ENCODE measurements around the gene CALM3.

The CALM3 gene

DNA sequence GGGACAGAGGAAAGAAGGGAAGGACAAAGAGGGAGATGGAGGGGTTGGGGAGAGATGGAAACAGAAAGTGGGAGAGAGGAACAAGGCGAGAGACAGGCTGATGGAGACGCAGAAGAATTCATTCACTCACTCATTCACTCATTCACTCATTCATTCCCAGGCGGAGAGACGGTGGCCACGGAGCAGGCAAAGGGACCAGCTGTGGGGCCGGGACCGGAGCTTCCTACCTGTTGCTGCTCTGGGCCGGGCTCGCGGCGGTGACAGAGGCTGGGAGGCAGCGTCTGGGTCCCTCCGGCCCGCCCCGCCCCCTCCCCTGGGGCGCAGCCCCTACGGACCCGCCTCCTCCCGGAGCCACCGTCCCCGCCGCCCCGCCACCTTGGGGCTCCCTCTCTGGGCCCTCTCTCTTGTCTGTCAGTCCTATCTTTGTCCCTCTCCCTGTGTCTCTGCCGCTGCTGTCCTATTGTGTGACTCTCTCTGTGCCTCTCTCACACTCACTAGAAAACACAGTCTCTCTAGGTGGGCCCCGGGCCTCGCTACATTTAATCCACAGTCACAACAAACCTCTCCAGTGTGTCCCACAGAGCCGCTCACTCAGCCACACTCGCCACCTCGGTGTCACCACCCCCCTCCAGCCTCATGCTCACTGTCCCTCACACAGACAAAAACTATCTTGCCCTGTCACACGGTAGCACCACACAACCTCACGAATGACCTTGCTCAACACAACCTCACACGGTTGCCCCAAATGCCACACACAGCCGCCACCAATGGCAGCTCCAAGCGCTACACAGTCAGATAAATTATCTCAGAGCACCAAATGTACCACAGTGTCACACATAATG lies 35.0 kb downstream of the CALM3 start, which contains the start of gene GNG8:
TSS of gene GNG8 (minus strand) at position 283 of the 842 bp plus-strand sequence. CDS start 1,520 bp downstream, outside the sequence.
- no peak for DNase-seq (ENCODE audit: low spot score)

- no peak for DNase-seq (ENCODE audit: low spot score)
Measured at GRCh38 chr19:46637224-46637623, 36.1 kb downstream of the CALM3 start.

GRCh38 chr19:46639358-46640182 lies 38.4 kb downstream of the CALM3 start:
- no peak for DNase-seq (ENCODE audit: low spot score)

DNA sequence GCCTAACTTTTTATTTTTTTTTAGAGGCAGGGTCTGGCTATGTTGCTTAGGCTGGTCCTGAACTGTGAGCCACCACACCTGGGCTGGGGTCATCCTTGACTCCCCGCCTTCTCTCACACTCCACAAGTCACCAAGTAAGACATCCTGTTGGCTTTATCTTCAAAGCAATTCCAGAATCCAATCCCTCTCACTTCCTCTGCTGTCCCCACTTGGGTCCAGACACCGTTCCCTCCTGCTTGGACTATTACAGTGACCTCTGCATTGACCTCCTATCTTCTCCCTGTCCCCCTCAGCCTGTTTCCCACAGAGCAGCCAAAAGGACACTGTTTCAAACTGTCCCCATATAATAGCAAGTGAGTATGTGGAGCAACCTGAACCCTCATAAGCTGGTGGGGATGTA lies 39.5 kb downstream of the CALM3 start:
- DNase-seq (ENCODE audit: low spot score), result no peak

- DNase-seq (ENCODE audit: low spot score), result no peak
Measured at GRCh38 chr19:46644720-46645119, 43.6 kb downstream of the CALM3 start.

DNA sequence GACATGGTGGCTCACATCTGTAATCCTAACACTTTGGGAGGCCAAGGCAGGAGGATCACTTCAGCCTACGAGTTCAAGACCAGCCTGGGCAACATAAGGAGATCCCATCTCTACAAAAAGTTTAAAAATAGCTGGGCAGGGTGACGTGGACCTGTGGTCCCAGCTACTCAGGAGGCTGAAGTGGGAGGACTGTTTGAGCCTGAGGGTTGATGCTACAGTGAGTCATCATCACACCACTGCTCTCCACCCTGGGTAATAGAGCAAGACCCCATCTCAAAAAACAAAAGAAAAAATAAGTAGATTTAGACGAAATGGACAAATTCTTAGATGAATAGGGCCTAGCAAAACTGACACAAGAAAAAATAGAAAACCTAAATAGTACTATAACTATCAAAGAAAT lies 45.3 kb downstream of the CALM3 start:
- no peak for DNase-seq (ENCODE audit: low spot score)

GRCh38 chr19:46648060-46648960 lies 47.2 kb downstream of the CALM3 start:
- DNase-seq (ENCODE audit: low spot score), result no peak

DNA sequence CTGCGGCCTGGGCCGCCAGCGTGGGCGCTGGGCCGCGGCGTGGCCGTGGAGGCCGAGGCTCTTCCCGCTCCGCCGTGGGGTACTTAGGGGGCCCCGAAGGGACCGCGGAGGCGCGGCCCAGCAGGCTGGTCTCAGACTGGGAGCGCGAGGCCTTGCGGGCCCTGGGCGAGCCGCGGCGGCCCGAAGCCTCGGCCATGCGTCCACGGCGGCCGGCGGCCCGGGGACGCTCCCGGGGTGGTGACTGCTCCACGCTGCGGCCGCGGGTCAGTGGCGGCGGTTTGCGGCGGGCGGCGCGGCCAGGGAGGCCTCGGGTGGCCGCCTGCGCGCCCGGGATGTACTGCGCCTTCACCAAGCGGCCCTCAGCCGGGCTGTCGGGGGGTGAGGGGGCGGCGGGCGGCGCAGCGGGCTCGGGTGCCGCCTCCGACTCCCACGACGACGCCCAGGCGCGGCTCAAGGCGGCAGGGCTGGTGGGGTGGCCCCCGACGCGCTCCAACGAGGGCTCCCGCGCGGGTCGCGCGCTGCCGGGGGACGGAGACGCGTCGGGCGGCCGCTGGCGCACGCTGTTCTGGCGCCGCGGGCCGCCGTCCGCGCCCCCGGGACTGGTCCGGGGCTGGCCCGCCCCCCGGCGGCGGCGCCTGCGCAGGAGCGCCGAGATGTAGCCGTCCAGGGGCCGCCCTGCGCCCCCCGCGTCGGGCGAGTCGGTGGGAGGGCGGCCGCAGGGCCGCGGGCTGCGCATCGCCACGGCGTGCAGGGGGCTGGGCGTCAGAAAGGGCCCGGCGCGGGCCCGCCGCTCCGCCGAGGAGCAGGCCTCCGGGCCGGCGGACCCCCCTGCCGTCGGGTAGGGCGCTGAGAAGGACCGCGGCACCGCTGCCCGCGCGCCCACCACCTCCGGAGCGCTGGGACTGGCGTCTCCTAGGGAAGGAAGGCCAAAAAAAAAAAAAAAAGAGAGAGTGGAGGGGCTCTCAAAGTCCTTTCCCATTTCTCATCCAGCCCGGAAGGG lies 48.1 kb downstream of the CALM3 start:
- DNase-seq (ENCODE audit: low spot score), result no peak

DNA sequence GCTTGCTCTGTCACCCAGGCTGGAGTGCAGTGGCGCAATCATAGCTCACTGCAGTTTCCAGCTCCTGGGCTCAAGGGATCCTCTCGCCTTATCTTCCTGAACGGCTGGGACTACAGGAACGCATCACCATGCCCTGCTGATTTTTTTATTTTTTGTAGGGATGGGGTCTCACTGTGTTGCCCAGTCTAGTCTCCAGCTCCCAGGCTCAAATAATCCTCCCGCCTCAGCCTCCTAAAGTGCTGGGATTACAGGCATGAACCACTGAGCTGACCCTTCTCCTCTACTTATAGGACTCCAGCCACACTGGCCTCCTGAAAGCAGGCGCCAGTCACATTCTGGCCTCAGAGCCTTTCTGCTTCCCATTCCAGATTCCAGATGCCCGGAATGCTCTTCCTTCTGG lies 49.3 kb downstream of the CALM3 start:
- DNase-seq (ENCODE audit: low spot score), result no peak

GRCh38 chr19:46654621-46655152 lies 53.6 kb downstream of the CALM3 start:
- DNase-seq (ENCODE audit: low spot score), result peak; percentile 64

DNA sequence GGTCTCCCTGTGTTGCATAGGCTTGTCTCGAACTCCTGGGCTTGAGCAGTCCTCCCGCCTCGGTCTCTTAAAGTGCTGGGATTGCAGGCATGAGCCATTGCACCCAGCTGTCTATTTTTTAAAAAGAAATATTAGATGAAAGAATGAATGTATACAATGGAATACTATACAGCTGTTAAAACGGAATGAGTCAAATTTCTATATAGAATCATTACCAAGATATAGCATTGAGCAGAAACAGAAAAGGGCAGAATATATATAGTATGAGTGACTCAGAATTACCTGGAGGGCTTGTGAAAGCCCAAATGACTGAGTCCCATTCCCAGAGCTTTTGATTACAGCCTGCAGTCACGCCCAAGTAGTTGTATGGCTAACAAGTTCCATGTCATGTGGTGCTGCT lies 55.4 kb downstream of the CALM3 start:
- no peak for DNase-seq (ENCODE audit: low spot score)

DNA sequence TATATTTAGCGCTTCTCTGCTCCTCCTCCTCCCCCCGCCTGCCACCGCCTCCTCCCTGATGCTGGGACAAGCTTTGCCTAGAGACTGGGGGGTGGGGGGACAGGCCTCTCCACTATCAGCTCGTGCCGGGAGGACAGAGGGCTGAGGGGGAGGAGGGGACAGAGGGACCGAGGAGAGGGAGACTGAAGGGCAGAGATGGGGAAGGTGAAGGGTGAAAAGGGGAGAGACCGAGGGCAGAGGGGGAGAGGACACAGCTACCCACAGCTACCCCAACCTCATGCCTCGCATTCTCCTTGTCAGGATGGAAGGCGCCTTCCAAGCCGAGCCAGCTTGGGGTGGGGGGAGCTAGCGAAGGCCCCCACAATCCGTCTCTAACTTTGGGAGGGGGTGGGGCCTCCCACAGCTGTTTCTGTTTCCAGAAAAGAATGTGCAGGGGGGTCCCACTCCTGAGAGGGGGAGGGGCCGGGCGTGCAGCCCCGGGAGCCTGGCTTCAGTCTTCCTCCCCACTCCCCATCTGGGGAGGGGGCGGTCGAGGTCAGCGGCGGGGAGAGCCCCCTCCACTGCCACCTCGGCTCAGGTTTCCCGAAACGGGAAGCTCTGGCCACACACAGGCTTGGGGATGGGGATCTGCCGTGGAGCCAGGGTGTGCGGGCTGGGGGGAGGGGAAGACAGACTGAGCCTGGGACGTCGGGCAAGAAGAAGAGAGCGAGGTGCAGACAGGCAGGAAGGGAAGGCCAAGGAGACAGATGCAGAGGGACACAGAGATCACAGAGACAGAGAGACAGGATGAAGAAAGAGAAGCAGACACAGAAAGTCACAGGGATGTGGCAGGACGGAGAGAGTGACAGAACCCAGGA lies 58.2 kb downstream of the CALM3 start:
- peak; percentile 78 for DNase-seq (ENCODE audit: low spot score)

GRCh38 chr19:46660008-46660517 lies 58.9 kb downstream of the CALM3 start:
- peak; percentile 71 for DNase-seq (ENCODE audit: low spot score)

Data from ecto neural progenitor cell (in vitro differentiated cells).